ENCODE data around the gene KLK6. TPM values are rescaled to one million over a fixed set of nuclear protein-coding genes. Genes with fewer than 3 reads are reported as not detected.

Gene KLK6
- total and polyA plus RNA-seq, 2 donors (not counting 3 experiments of a cell fraction or from before 2014, with no cell fraction given) = 0.12 TPM; not detected in 1

DNA sequence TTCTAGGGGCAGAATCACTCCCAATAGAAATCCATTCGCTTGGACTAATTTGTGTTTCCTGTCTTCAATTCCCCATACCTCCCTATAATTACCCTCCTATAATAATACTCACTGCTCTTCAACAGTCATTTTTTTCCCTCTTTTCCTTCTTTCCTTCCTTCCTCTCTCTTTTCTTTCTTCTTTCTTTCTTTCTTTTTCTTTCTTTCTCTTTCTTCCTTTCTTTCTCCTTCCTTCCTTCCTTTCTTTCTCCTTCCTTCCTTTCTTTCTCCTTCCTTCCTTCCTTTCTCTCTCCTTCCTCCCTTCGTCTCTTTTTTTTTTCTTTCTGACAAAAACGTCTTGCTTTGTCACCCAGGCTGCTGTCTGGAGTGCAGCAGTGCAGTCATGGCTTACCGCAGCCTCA is 24.6 kb downstream of the KLK6 start:
- Histone ChIP-seq H3K4me1 (ENCODE audit: control insufficient read depth, extremely low read depth, insufficient read depth, low read length) (no peaks in the 10 kb centered on the region), H3K9me3 (replicated peaks; ENCODE audit: control insufficient read depth, insufficient read depth, low read length) (no peaks in the 10 kb centered on the region), H3K4me2 (ENCODE audit: insufficient read depth, low read length) (no peak overlapping the region), H2AFZ (ENCODE audit: low read depth, low read length) (no peak overlapping the region), H3K79me2 (ENCODE audit: control insufficient read depth, insufficient read depth, low read length) (no peaks in the 10 kb centered on the region), H3K36me3 (ENCODE audit: control insufficient read depth in 2 of 2, extremely low read depth in 1 of 2, insufficient read depth in 2 of 2, low read length in 2 of 2) (no peaks in the 10 kb centered on the region), H4K20me1 (replicated peaks; ENCODE audit: control insufficient read depth, extremely low read depth, insufficient read depth, low read length) (no peaks in the 10 kb centered on the region), H3K4me3 (replicated peaks in 1 of 3; ENCODE audit: insufficient read depth in 1 of 3, low read depth in 1 of 3, low read length in 3 of 3) (no peak overlapping the region), H3K9me1 (replicated peaks; ENCODE audit: control insufficient read depth, extremely low read depth, insufficient read depth, low read length) (no peaks in the 10 kb centered on the region), H3K27me3 (ENCODE audit: control insufficient read depth in 2 of 2, insufficient read depth in 2 of 2, low read length in 2 of 2) (no peaks in the 10 kb centered on the region), H3K27ac (ENCODE audit: insufficient read depth, low read depth, low read length) (no peak overlapping the region), H3K9ac (replicated peaks; ENCODE audit: extremely low read depth, insufficient read depth, low read length) (no peak overlapping the region)
- CTCF ChIA-PET = interaction anchor here (1.5 kb wide), 1 partner anchor 10 kb away, joined by 3 read pairs; no protein-coding TSS in a partner anchor
- intact Hi-C loops (cut with micrococcal nuclease) (no loop called here), dilution Hi-C loops (cut with MboI; ENCODE audit: extremely low pct_ligation_motif_present, low sequenced_read_pairs) (no loop called here)
- DNase-seq (ENCODE audit: low read depth, low spot score) = no peak
- TF ChIP-seq POLR2AphosphoS5 (IDR thresholded peaks at IDR 0.05; ENCODE audit: insufficient read depth, low read depth, low read length) (no peak), MYC (IDR thresholded peaks at IDR 0.05; ENCODE audit: low read depth, low read length) (no peak), POLR2A (IDR thresholded peaks at IDR 0.05; ENCODE audit: low read depth, low read length) (no peak), FOS (IDR thresholded peaks at IDR 0.05; ENCODE audit: borderline replicate concordance, insufficient read depth, low read length) (no peak), EZH2 (IDR thresholded peaks at IDR 0.05; ENCODE audit: borderline replicate concordance, low read depth, low read length, severe bottlenecking) (no peak)
- TF ChIP-seq, protein P1, sequence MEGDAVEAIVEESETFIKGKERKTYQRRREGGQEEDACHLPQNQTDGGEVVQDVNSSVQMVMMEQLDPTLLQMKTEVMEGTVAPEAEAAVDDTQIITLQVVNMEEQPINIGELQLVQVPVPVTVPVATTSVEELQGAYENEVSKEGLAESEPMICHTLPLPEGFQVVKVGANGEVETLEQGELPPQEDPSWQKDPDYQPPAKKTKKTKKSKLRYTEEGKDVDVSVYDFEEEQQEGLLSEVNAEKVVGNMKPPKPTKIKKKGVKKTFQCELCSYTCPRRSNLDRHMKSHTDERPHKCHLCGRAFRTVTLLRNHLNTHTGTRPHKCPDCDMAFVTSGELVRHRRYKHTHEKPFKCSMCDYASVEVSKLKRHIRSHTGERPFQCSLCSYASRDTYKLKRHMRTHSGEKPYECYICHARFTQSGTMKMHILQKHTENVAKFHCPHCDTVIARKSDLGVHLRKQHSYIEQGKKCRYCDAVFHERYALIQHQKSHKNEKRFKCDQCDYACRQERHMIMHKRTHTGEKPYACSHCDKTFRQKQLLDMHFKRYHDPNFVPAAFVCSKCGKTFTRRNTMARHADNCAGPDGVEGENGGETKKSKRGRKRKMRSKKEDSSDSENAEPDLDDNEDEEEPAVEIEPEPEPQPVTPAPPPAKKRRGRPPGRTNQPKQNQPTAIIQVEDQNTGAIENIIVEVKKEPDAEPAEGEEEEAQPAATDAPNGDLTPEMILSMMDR (IDR thresholded peaks at IDR 0.05; ENCODE audit: extremely low read depth in 1 of 2, insufficient read depth in 1 of 2, low read depth in 1 of 2, low read length in 2 of 2) = no peak
- TF ChIP-seq, protein P2, sequence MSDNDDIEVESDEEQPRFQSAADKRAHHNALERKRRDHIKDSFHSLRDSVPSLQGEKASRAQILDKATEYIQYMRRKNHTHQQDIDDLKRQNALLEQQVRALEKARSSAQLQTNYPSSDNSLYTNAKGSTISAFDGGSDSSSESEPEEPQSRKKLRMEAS (IDR thresholded peaks at IDR 0.05; ENCODE audit: insufficient read depth, insufficient read length) = no peak
- POLR2A ChIA-PET = no interaction called here
- BruUV-seq (replicated peaks) = no TSS peak
- FAIRE-seq = no peak

Measured in endothelial cell of umbilical vein (primary cell).